ENCODE data around the gene ST6GALNAC1. TPM values are rescaled to one million over a fixed set of nuclear protein-coding genes. Genes with fewer than 3 reads are reported as not detected.

ST6GALNAC1 gene
- total and polyA plus RNA-seq, 2 experiments from 2014 or later: not detected

GRCh38 chr17:76576189-76576588 lies 67.4 kb downstream of the ST6GALNAC1 start:
- no peak for TF ChIP-seq EZH2 (IDR thresholded peaks at IDR 0.05; ENCODE audit: insufficient read depth, poor library complexity, severe bottlenecking)
- TF ChIP-seq EZH2phosphoT487 (IDR thresholded peaks at IDR 0.05; ENCODE audit: insufficient read depth, low read depth): no peak

GRCh38 chr17:76575570-76575969 lies 68.0 kb downstream of the ST6GALNAC1 start:
- Histone ChIP-seq H3K9me2 (ENCODE audit: insufficient read depth) (no peaks in the 10 kb centered on the region), H4K20me1 (ENCODE audit: insufficient read depth) (no peaks in the 10 kb centered on the region), H3K9me3 (ENCODE audit: low read depth) (no peaks in the 10 kb centered on the region), H3K4me1 (ENCODE audit: insufficient read depth) (no peaks in the 10 kb centered on the region), H3K79me2 (ENCODE audit: insufficient read depth) (no peaks in the 10 kb centered on the region), H3K4me2 (ENCODE audit: unreplicated experiment) (no peak overlapping the region), H3K27ac (no peak overlapping the region), H3K36me3 (ENCODE audit: low read depth) (no peaks in the 10 kb centered on the region), H2AFZ (no peak overlapping the region), H3K4me3 (no peak overlapping the region), H3F3A (ENCODE audit: insufficient read depth) (no peaks in the 10 kb centered on the region), H3K9ac (no peak overlapping the region), H3K27me3 (replicated peaks; ENCODE audit: insufficient read depth) (no peaks in the 10 kb centered on the region)
- no peak for DNase-seq
- in situ Hi-C loops (cut with MboI): loop anchor here (25.0 kb wide), 1 partner anchor 88 kb away; no protein-coding TSS in a partner anchor
- TF ChIP-seq EZH2 (IDR thresholded peaks at IDR 0.05; ENCODE audit: insufficient read depth, poor library complexity, severe bottlenecking) (no peak), EZH2phosphoT487 (IDR thresholded peaks at IDR 0.05; ENCODE audit: insufficient read depth, low read depth) (no peak)
- WGBS, 2 experiments (ENCODE audit: low coverage in 1 of 2, low lambda C conversion rate in 2 of 2, missing lambda C conversion rate in 2 of 2): 70 to 72% methylated on average over 5 of the region's 5 CpGs

More at GRCh38 chr17:76576189-76576588, 67.4 kb downstream of the ST6GALNAC1 start:
- H3K4me2 ChIP-seq (ENCODE audit: unreplicated experiment): no peak overlapping the region
- H4K20me1 ChIP-seq (ENCODE audit: insufficient read depth): no peaks in the 10 kb centered on the region
- no peaks in the 10 kb centered on the region for H3K4me1 ChIP-seq (ENCODE audit: insufficient read depth)
- in situ Hi-C loops (cut with MboI): loop anchor here (25.0 kb wide), 1 partner anchor 89 kb away; no protein-coding TSS in a partner anchor
- no peak overlapping the region for H3K9ac ChIP-seq
- H3K27ac ChIP-seq: no peak overlapping the region
- H3K27me3 ChIP-seq (replicated peaks; ENCODE audit: insufficient read depth): no peaks in the 10 kb centered on the region
- no peaks in the 10 kb centered on the region for H3K36me3 ChIP-seq (ENCODE audit: low read depth)
- H3K4me3 ChIP-seq: no peak overlapping the region
- no peaks in the 10 kb centered on the region for H3F3A ChIP-seq (ENCODE audit: insufficient read depth)
- H3K79me2 ChIP-seq (ENCODE audit: insufficient read depth): no peaks in the 10 kb centered on the region
- H3K9me3 ChIP-seq (ENCODE audit: low read depth): no peaks in the 10 kb centered on the region
- 85 to 89% methylated on average over 9 of the region's 9 CpGs for WGBS, 2 experiments (ENCODE audit: low coverage in 1 of 2, low lambda C conversion rate in 2 of 2, missing lambda C conversion rate in 2 of 2)
- no peaks in the 10 kb centered on the region for H3K9me2 ChIP-seq (ENCODE audit: insufficient read depth)
- H2AFZ ChIP-seq: no peak overlapping the region
- DNase-seq: no peak

Small RNAs within 50 kb of the gene (small RNA-seq; reads per million reads assigned to genes)
- gene AC015802.2 (ENCODE audit: low read depth, low replicate concordance) (not detected), gene RNU6-227P (ENCODE audit: low read depth, low replicate concordance) (not detected)

Other genes with a start within 250 kb of the ST6GALNAC1 start
- gene UBE2O, start 190.6 kb downstream of the ST6GALNAC1 start, total RNA-seq (2014; rRNA removed; shearing (Covaris generic)): 17.2 TPM in 2 replicates
- 7.1 and 7.2 TPM in 2 replicates for gene UBE2O, start 190.6 kb downstream of the ST6GALNAC1 start, polyA plus RNA-seq (2016; fragmentation: Nextera tagmentation; extraction: Ambion mirVana)
- gene AANAT, start 176.2 kb downstream of the ST6GALNAC1 start, total RNA-seq (2014; rRNA removed; shearing (Covaris generic)): not detected in 2 replicates
- 0.72 TPM in 1 of 2 replicates, not detected in the other for gene AANAT, start 176.2 kb downstream of the ST6GALNAC1 start, polyA plus RNA-seq (2016; fragmentation: Nextera tagmentation; extraction: Ambion mirVana)
- gene RHBDF2, start 142.3 kb downstream of the ST6GALNAC1 start, total RNA-seq (2014; rRNA removed; shearing (Covaris generic)): 8.9 and 10.0 TPM in 2 replicates
- 12.7 and 12.9 TPM in 2 replicates for gene RHBDF2, start 142.3 kb downstream of the ST6GALNAC1 start, polyA plus RNA-seq (2016; fragmentation: Nextera tagmentation; extraction: Ambion mirVana)
- 6.3 and 8.3 TPM in 2 replicates for gene CYGB, start 106.0 kb downstream of the ST6GALNAC1 start, total RNA-seq (2014; rRNA removed; shearing (Covaris generic))
- gene CYGB, start 106.0 kb downstream of the ST6GALNAC1 start, polyA plus RNA-seq (2016; fragmentation: Nextera tagmentation; extraction: Ambion mirVana): 1.1 and 1.6 TPM in 2 replicates
- gene PRCD, start 103.7 kb downstream of the ST6GALNAC1 start, total RNA-seq (2014; rRNA removed; shearing (Covaris generic)): 1.5 and 3.4 TPM in 2 replicates
- 0.43 and 0.93 TPM in 2 replicates for gene PRCD, start 103.7 kb downstream of the ST6GALNAC1 start, polyA plus RNA-seq (2016; fragmentation: Nextera tagmentation; extraction: Ambion mirVana)
- 0.65 and 1.4 TPM in 2 replicates for gene ST6GALNAC2, start 57.9 kb downstream of the ST6GALNAC1 start, total RNA-seq (2014; rRNA removed; shearing (Covaris generic))
- 0.96 and 1.0 TPM in 2 replicates for gene ST6GALNAC2, start 57.9 kb downstream of the ST6GALNAC1 start, polyA plus RNA-seq (2016; fragmentation: Nextera tagmentation; extraction: Ambion mirVana)
- gene MXRA7, start 67.2 kb upstream of the ST6GALNAC1 start, total RNA-seq (2014; rRNA removed; shearing (Covaris generic)): 483 and 625 TPM in 2 replicates
- 46.8 and 48.0 TPM in 2 replicates for gene MXRA7, start 67.2 kb upstream of the ST6GALNAC1 start, polyA plus RNA-seq (2016; fragmentation: Nextera tagmentation; extraction: Ambion mirVana)
- 19.0 and 33.3 TPM in 2 replicates for gene JMJD6, start 82.8 kb upstream of the ST6GALNAC1 start, total RNA-seq (2014; rRNA removed; shearing (Covaris generic))
- gene JMJD6, start 82.8 kb upstream of the ST6GALNAC1 start, polyA plus RNA-seq (2016; fragmentation: Nextera tagmentation; extraction: Ambion mirVana): 40.0 and 41.5 TPM in 2 replicates
- gene METTL23, start 83.1 kb upstream of the ST6GALNAC1 start, total RNA-seq (2014; rRNA removed; shearing (Covaris generic)): 22.5 and 35.6 TPM in 2 replicates
- 49.9 and 54.8 TPM in 2 replicates for gene METTL23, start 83.1 kb upstream of the ST6GALNAC1 start, polyA plus RNA-seq (2016; fragmentation: Nextera tagmentation; extraction: Ambion mirVana)
- 147 and 165 TPM in 2 replicates for gene SRSF2, start 93.6 kb upstream of the ST6GALNAC1 start, total RNA-seq (2014; rRNA removed; shearing (Covaris generic))
- 116 and 123 TPM in 2 replicates for gene SRSF2, start 93.6 kb upstream of the ST6GALNAC1 start, polyA plus RNA-seq (2016; fragmentation: Nextera tagmentation; extraction: Ambion mirVana)
- 29.8 and 30.6 TPM in 2 replicates for gene MFSD11, start 94.4 kb upstream of the ST6GALNAC1 start, total RNA-seq (2014; rRNA removed; shearing (Covaris generic))
- gene MFSD11, start 94.4 kb upstream of the ST6GALNAC1 start, polyA plus RNA-seq (2016; fragmentation: Nextera tagmentation; extraction: Ambion mirVana): 24.2 TPM in 2 replicates
- gene MGAT5B, start 224.6 kb upstream of the ST6GALNAC1 start, total RNA-seq (2014; rRNA removed; shearing (Covaris generic)): 0.11 TPM in 1 of 2 replicates, not detected in the other
- gene MGAT5B, start 224.6 kb upstream of the ST6GALNAC1 start, polyA plus RNA-seq (2016; fragmentation: Nextera tagmentation; extraction: Ambion mirVana): 0.16 TPM in 1 of 2 replicates, not detected in the other